Thyroid gland (tissue), 4 donors: ENCODE measurements around the gene WNT10A. TPM values are rescaled to one million over a fixed set of nuclear protein-coding genes. Genes with fewer than 3 reads are reported as not detected.
A peak's percentile ranks its signal among the peaks of the same experiment; 100 is the strongest.

Experiments
- DNase-seq, 2 donors: peaks; one replicate each; pipeline ENCODE4 v3.0.0-alpha.2; 2019
- H3K27ac ChIP-seq, 3 donors: fragments of 200-600 bp; sonication (generic); 1 replicate in 2 of 3; 2 replicates in 1 of 3; pipeline ENCODE4 v1.5.1; 2016 to 2019; ENCODE audit warnings: mild to moderate bottlenecking in 1 of 3, moderate library complexity in 1 of 3
- H3K27me3 ChIP-seq: fragments of 200-600 bp; sonication (generic); one replicate; pipeline ENCODE4 v1.5.1; 2019
- H3K36me3 ChIP-seq, 2 donors: fragments of 200-600 bp; sonication (generic); one replicate each; pipeline ENCODE4 v1.5.1; 2016 to 2019
- H3K4me1 ChIP-seq, 2 donors: fragments of 200-600 bp; sonication (generic); one replicate each; pipeline ENCODE4 v1.5.1; 2017 to 2019
- H3K4me3 ChIP-seq, 3 donors: fragments of 200-600 bp; sonication (generic); replicated peaks in 1 of 3; 1 replicate in 2 of 3; 2 replicates in 1 of 3; pipeline ENCODE4 v1.5.1; 2016; ENCODE audit warnings: mild to moderate bottlenecking in 1 of 3
- H3K9me3 ChIP-seq: fragments of 200-600 bp; sonication (generic); one replicate; pipeline ENCODE4 v1.5.1; 2017
- POLR2A ChIP-seq, 2 donors: fragments of 450-650 bp; IDR thresholded peaks; one replicate each; pipeline ENCODE4 v1.6.1; 2017; ENCODE audit warnings: antibody characterized with exemption in 2 of 2, mild to moderate bottlenecking in 2 of 2, moderate library complexity in 1 of 2
- whole genome bisulfite sequencing, 2 donors: methylation state at CpG; one replicate each; pipeline ENCODE4 v1.1.5; 2017; 5-methylcytosine and 5-hydroxymethylcytosine counted together
- intact Hi-C: fragments of 100-400 bp; cut with DNase I; formaldehyde crosslinking; loops from one replicate; pipeline ENCODE4 v1.15.1; 2023
- total RNA-seq, 4 donors: library from RNA; depleted of rRNA; stranded (reverse); fragments of >200 nt; gene quantifications; one replicate each; pipeline ENCODE4 v1.2.3, GENCODE V29; 2016
- TF ChIP-seq, protein P1 (sequence below), 6 experiments: fragments of 200-600 bp in 3 of 6; fragments of 450-650 bp in 3 of 6; sonication (generic) in 3 of 6; IDR thresholded peaks; one replicate each; pipeline ENCODE4 v1.5.1; 2016 to 2019; ENCODE audit warnings: antibody characterized with exemption in 6 of 6, mild to moderate bottlenecking in 2 of 6, inconsistent platforms in 1 of 6, moderate library complexity in 1 of 6

Gene WNT10A
- total RNA-seq, 4 donors from 2014 or later = 0.20 TPM; not detected in 3

DNA sequence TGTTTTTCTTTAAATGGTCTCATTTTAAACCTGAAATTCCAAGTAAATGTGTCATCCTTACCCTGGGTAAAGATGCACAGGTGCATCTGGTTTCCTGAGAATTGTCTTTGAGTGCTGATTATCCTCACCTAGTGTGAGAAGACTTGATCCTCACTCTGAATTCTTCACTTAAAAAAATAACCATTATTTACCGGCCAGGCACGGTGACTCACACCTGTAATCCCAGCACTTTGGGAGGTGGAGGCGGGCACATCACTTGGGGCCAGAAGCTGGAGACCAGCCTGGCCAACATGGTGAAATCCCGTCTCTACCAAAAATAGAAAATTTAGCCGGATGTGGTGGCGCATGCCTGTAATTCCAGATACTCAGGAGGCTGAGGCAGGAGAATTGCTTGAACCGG, 30.9 kb upstream of the WNT10A start:
- Histone ChIP-seq H3K9me3 (no peaks in the 10 kb centered on the region), H3K4me3 (no peak overlapping the region), H3K27me3 (no peaks in the 10 kb centered on the region), H3K27ac (no peak overlapping the region), H3K36me3 (no peaks in the 10 kb centered on the region), H3K4me1 (no peaks in the 10 kb centered on the region)
- intact Hi-C loops = loop anchor here (5.0 kb wide), 2 partner anchors 117 to 137 kb away; partner anchors contain the start of gene TTLL4
- TF ChIP-seq, protein P1, sequence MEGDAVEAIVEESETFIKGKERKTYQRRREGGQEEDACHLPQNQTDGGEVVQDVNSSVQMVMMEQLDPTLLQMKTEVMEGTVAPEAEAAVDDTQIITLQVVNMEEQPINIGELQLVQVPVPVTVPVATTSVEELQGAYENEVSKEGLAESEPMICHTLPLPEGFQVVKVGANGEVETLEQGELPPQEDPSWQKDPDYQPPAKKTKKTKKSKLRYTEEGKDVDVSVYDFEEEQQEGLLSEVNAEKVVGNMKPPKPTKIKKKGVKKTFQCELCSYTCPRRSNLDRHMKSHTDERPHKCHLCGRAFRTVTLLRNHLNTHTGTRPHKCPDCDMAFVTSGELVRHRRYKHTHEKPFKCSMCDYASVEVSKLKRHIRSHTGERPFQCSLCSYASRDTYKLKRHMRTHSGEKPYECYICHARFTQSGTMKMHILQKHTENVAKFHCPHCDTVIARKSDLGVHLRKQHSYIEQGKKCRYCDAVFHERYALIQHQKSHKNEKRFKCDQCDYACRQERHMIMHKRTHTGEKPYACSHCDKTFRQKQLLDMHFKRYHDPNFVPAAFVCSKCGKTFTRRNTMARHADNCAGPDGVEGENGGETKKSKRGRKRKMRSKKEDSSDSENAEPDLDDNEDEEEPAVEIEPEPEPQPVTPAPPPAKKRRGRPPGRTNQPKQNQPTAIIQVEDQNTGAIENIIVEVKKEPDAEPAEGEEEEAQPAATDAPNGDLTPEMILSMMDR (IDR thresholded peaks at IDR 0.05) = no peak
- no peak for TF ChIP-seq POLR2A (IDR thresholded peaks at IDR 0.05)
- 70 to 80% methylated on average over 7 of the region's 7 CpGs for WGBS, 2 donors
- no peak for DNase-seq

DNA sequence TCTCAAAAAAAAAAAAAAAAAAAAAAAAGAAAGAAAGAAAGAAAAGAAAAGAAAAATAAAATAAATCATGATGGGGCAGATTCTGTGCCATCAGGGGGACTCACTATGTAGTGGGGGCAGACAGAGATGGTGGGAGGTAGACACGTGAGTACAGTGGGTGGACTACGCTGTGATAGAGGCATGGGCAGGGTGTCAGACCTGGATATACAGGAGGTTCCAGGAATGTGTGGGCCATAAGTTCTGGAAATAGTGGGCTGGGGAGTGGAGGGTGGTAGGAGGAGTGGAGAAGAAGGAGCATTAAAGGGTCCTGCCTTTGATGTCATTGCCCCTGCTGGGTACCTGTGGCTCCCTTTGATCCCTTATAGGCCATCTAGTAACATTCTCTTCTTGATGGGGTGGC, 29.9 kb upstream of the WNT10A start:
- Histone ChIP-seq H3K4me1 (no peaks in the 10 kb centered on the region), H3K27me3 (peaks cover 4% of the 10 kb centered on the region), H3K4me3 (no peak overlapping the region), H3K9me3 (no peaks in the 10 kb centered on the region), H3K27ac (no peak overlapping the region), H3K36me3 (no peaks in the 10 kb centered on the region)
- intact Hi-C loops = no loop called here
- WGBS, 2 donors = 81 to 86% methylated on average over 2 of the region's 2 CpGs
- no peak for DNase-seq
- TF ChIP-seq, protein P1 (IDR thresholded peaks at IDR 0.05) = no peak
- no peak for TF ChIP-seq POLR2A (IDR thresholded peaks at IDR 0.05)

DNA sequence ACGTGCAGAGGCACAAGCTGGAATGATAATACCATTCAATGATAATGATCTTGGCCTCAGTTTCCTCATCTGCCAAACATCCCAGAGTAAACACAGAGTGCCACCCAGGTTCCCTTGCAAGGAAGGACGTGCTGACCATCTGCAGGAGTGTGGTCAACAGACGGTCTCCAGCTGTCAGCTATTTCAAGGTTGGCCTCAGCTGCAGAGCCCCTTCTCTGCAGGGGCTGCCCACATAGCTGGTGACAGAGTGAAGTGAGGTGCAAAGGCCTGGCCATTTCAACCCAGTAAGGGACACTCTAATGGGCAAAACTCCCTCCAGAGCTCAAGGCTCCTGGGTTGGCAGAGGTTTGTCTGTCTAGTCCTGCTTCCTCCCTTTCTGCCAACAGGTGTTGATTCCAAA, 29.4 kb upstream of the WNT10A start:
- intact Hi-C loops = no loop called here
- 40 to 60% methylated on average over 2 to 3 of the region's 3 CpGs for WGBS, 2 donors
- H3K4me3 ChIP-seq = no peak overlapping the region
- H3K9me3 ChIP-seq = no peaks in the 10 kb centered on the region
- no peaks in the 10 kb centered on the region for H3K4me1 ChIP-seq
- no peaks in the 10 kb centered on the region for H3K36me3 ChIP-seq
- H3K27me3 ChIP-seq = peaks cover 4% of the 10 kb centered on the region
- DNase-seq = no peak
- no peak overlapping the region for H3K27ac ChIP-seq
- TF ChIP-seq, protein P1 (IDR thresholded peaks at IDR 0.05) = no peak
- TF ChIP-seq POLR2A (IDR thresholded peaks at IDR 0.05) = no peak

DNA sequence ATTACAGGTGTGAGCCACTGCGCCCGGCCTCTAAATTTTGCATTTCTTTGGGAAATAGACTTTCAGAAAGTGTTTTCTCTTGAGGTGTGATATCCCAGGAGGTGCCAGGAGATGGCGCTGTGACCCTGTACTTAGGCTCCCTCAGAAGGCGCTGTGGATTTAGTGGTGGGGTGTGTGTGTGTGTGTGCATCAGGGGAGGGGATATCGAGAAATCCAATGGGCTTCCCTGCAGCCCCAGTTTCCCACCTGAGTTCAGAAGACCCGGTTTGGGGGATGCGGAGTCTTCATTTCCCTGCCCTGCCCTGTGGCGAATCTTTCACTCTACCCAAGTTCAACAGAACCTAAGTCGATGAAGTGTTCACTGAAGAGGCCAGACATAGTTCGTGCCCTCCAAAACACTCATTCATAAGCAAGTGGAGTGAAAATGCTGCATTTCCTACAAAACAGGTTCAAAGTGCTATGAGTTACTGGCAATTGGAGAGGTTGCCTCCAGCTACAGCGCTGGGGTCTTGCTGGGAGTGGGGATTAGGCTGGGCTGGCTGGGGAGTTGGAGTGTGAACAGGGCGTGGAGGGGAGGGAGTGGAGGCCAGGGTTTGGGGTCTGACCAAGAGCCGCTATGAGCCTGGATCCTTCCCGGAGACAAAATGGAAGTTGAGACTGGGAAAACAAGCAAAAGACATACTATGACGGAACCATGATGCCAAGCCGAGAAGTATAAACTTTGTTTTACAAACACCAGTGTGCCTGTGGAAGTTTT, 27.6 kb upstream of the WNT10A start:
- 15 to 16% methylated on average over 13 to 16 of the region's 16 CpGs for WGBS, 2 donors
- H3K36me3 ChIP-seq = no peaks in the 10 kb centered on the region
- peak; percentile 41 to 50 for DNase-seq
- H3K27me3 ChIP-seq = peaks cover 4% of the 10 kb centered on the region
- H3K4me1 ChIP-seq = no peaks in the 10 kb centered on the region
- H3K4me3 ChIP-seq = no peak overlapping the region
- no peak for TF ChIP-seq POLR2A (IDR thresholded peaks at IDR 0.05)
- TF ChIP-seq, protein P1 (IDR thresholded peaks at IDR 0.05) = peak; percentile 10 to 70 (median 42)
- intact Hi-C loops = no loop called here
- no peaks in the 10 kb centered on the region for H3K9me3 ChIP-seq
- no peak overlapping the region for H3K27ac ChIP-seq

DNA sequence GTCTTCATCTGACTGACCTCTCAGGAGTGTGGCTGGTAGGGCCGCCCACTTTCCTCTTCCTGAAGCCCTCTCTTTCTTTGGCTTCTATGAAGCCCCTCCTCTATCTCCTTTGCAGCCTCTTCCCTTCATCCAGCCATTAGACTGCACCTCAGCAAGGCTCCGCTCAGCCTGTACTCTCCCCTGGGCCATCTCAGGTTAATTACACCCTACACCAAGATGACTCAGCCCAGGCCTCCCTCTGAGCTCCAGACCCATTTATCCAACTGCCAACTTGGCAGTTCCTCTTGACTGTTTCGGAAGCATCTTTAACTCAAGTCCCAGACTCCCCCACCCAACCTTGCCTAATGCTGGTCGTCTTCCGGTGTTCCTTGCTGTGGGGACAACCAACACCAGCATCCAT, 26.9 kb upstream of the WNT10A start:
- no peaks in the 10 kb centered on the region for H3K36me3 ChIP-seq
- no peak for DNase-seq
- TF ChIP-seq, protein P1 (IDR thresholded peaks at IDR 0.05) = no peak
- no peak for TF ChIP-seq POLR2A (IDR thresholded peaks at IDR 0.05)
- no peaks in the 10 kb centered on the region for H3K9me3 ChIP-seq
- peaks cover 4% of the 10 kb centered on the region for H3K27me3 ChIP-seq
- no peaks in the 10 kb centered on the region for H3K4me1 ChIP-seq
- intact Hi-C loops = no loop called here
- WGBS, 2 donors = 36 to 37% methylated on average over 5 of the region's 5 CpGs
- H3K27ac ChIP-seq = no peak overlapping the region
- H3K4me3 ChIP-seq = no peak overlapping the region
